NOMO-1 (cell line): ENCODE data around the gene DNAH5.

Source experiments
- DNase-seq, 2 experiments: peaks; one replicate each; lab custom pipeline; 2025; ENCODE audit not compliant: unreplicated experiment in 2 of 2; lab: John Stamatoyannopoulos, UW

Gene DNAH5

DNA sequence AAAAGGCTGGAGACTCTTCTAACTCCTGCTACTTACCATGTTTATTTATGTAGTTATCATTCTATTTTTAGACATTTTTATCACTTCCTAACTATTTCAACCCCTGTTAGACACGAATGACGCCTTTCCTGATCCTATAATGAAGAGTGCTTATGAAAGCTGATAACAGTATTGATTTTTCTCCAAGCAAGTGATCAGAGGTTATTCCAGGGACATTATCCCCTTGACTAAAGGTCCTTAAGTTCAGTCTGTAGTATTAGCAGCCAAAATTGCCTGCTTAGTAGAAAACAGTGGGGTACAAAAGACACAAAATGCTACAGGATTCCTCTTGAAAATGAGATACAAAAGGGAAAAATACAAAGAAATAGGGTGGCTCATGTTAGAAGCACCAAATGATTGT lies 235.6 kb downstream of the DNAH5 start:
- DNase-seq, result no peak

DNA sequence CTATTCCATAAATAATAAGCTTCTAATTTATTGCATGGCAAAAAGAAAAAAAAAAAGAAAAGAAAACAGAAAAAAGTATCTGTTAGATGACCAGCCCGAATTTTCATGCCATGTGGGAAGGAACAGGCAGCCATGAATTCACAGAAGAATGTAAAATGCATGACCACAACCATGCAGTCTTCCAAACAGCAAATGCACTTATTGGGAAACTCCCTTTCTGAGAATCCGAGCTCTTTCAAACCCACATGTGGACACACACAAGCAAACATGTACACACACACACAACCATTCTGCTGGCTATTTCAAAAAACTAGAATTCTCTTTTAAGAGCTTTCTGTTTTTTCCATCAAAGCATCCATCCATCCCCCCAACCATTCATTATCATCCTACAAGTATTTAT lies 236.1 kb downstream of the DNAH5 start:
- DNase-seq, result no peak

DNA sequence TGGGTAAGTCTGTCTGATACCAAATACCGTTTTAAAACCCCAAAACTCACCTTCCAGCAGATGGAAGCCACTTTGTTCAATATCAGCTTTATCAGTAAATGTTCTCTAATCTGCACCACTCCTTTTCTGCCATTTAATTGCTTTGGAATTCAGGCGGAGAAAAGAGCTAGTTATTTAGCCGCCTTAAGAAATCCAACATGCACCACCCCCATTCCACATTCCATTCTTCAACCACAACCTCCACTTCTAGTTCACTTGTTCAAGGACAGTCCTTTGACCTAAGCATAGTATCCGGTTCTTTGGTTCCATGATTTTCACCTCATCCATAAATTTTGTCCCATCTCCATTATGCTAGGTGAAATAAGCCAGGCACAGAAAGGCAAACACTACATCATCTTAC lies 240.1 kb downstream of the DNAH5 start:
- DNase-seq, result no peak

DNA sequence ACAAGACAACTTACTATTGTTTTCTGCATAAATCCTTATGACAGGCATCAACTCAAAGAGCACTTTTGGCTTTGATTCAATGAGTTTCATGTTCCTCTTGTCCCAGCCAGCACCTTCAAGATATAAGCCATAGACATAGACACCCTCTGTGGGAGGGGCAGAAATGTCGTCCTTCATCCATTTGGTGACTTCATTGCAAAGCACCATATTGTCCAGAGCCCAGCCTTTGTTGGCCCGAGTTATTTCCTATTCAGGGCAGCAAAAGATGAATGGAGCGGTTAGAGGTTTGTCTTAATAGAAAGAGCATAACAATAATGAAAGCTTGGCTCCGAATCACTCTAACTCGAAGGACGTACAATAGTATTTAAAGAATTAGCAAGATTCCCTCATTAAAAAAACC lies 243.9 kb downstream of the DNAH5 start:
- no peak for DNase-seq

DNA sequence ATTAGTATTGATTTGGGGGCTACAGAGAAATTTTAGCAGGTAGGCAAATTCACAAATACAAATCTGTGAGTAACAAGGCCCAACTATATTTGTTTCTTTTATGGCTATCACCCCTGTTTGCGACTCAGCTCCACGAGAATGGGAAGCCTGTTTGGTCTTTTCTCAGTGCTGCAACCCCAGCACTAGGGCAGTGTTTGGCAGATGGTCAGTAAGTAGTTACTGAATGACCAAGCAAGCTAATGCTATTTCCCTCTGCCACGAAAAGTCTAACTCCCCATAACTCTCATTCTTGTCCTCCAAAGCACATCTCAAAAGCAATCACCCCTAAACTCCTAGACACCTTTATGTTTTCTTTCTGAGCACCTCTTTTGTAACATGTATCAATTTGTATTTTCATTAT lies 245.6 kb downstream of the DNAH5 start:
- no peak for DNase-seq

DNA sequence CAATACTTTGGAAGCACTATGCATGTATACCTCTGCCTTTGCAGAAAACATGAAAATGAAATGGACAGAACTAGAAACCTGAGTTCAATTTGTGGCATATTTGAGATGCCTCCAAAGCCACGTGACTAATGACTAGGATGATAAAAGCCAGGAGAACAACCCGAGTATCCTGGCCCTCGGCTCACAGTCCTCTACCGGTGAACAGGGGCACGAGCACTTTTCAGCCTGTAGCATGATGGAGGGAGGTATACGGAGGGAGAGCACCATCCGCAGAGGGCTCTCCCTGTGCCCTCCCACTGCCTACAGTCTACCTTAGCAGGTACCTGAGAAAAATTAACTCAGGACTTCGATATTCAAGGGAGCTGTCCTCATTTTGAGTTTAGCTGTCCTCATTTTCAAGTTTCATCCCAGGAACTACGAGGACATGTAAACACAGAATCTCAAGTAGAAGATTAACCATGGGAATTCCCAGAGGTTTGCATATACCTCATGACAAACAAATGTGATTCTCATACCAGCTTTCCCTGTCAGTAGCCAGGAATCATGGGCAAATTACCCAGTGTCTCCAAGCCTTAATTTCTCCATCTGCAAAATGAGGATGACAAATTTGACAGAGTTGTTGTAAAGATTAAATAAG lies 249.3 kb downstream of the DNAH5 start:
- DNase-seq, result no peak

DNA sequence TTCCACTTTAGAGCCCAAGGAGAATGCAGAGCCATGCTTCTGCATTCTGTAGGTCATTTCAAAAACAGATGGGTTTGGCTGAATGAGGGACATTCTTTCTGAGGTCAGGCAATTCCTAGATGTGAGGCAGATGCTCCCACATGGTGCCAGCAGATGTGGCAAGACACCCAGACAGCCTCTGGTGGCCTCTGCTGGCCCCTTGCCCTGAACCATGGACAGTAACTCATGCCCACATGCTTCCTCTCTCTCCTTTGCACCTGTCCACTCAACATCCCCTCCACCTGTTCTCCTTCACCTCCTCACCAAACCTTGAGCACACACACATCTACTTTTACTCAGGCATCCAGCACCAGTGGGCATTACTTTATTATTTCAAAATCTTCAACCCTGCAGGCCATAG lies 252.3 kb downstream of the DNAH5 start:
- no peak for DNase-seq

DNA sequence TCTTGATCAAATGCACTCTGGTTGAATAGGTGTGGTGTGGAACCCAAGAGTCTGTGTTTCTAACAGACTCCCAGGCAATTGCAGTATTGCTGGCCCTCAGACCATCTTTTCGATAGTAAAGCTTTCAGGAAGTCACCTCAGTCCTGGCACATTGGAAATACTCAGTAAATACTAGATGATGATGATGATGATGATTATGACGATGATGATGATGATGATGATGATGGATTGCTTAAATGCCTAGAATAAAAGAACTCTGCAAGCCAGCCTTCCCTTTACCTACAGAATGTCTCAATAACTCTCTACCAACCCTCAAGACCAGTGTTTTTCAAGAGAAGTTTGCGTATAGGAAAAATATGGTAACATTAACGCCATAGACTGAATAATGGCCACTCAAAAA lies 268.0 kb downstream of the DNAH5 start:
- DNase-seq, result no peak

DNA sequence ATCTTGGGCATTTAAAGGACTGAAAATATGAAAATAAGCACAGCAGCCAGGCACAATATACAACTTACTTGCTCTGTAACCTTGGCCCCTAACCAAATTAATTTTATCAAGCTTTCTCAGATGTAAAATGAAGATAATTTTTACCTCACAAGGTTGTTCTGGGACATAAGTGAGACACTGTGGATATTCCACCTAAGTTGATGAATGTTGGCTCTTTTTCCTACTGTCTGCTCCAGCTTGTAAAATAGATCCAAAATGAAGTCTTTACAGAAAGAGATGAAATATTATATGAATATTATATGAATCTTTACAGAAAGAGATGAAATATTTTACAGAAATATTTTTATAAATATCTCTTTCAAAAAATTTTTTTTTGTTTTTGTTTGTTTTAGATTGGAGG lies 270.1 kb downstream of the DNAH5 start:
- DNase-seq, result no peak

DNA sequence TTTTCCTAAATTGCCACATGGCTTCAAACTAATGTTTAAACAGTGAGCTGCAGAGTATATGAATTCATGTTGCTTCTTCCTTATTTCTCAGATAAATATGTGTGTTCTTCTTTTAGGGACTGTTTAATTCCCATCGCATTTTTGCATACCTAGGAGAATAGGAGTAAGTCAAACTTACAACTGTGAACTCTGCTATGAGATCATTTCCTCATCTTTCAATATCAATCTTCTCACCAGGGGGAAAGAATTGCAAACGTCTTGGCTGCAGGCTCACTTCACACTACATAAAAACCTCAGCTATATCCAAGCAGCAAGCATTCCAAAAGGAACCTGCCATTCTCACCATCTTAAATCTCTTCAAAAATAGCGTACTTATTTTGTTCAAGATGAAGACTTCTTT lies 271.0 kb downstream of the DNAH5 start:
- no peak for DNase-seq

DNA sequence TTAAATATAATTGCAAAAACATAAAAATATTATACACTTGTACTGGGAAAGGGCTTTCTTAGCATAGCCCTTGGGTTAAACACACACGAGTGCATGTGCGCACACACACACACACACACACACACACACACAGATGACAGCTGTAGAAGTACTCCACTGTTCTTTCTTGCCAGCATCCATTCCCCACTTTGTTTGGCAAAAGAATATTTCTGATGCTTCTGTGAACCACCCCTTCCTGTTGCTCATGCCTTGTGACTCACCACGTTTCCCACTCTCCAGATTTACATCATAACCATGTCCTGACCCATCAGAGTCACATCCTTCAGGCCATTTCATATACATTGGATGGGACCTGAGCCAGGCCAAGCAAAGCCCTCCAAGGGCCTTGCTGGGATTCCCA lies 280.1 kb downstream of the DNAH5 start:
- no peak for DNase-seq

DNA sequence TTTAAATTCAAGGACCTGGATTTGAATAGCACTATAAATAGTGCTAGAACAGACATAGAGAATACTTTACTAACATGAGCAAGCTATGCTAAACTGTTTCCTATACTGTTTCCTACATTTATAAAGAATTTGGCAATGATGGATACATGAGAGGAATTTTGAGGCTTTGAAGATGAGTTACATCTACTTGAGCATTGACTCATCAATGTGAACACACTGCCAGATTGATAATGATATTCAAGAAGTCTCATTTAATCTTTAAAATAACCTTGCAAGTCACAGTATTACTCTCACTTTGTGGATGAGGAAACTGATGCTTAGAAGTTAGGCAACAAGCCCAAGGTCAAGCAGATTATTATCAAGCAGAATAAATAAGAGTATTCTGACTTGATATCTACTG lies 281.9 kb downstream of the DNAH5 start:
- no peak for DNase-seq

DNA sequence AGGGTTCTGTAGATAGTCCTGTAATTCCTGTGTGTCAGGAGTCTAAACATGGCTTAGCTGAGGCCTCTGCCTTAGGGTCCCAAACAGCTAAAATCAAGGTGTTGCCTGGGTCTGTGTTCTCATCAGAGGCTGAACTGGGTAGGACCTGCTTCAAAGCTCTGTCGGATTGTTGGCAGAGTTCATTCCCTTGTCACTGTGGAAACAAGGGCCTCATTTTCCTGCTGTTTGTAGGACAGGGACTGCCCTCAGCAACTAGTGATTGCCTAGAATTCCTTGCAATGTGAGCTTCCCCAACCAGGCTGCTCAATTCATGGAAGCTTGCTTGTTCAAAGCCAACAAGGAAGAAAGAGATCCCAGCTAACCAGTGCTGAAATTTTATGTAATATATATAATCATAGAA lies 283.2 kb downstream of the DNAH5 start:
- DNase-seq, result no peak

DNA sequence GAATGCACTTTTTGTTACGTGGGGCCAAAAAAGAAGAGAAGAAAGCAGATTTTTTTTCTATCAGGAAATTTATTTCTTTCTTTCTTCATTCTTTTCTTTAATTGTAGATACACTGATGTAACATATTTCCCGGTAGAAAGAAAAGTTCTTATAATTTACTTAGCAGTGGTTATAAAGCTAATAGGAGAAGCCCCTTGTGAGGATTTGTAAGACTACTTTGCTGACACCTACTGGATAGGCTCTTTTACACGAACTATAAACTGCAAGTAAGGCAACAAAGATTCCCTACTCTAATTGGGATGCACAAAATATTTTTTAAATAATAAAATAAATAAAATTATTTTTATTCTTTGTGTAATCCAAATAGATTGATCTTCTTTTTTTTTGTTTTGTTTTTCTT lies 284.4 kb downstream of the DNAH5 start:
- DNase-seq, result peak in 1 of 2 experiments; percentile 39

DNA sequence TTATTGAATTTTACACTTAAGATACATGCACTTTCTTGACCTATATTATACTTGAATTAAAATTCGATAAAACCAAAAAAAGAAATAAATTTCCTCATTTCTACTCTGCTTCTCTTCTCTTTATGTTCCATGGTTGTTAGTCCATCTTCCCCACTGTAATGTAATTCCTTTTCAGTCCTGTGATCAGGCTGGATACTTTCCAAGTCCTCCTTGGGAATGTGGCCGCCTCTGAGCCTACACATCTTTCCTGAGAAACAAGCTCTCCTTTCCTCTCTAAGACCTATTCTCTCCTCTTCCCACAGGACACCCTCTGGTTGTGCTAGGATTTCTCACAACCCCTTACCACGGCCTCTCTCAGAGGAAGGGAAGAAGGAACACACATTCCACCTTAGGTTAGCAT lies 285.1 kb downstream of the DNAH5 start:
- no peak for DNase-seq

DNA sequence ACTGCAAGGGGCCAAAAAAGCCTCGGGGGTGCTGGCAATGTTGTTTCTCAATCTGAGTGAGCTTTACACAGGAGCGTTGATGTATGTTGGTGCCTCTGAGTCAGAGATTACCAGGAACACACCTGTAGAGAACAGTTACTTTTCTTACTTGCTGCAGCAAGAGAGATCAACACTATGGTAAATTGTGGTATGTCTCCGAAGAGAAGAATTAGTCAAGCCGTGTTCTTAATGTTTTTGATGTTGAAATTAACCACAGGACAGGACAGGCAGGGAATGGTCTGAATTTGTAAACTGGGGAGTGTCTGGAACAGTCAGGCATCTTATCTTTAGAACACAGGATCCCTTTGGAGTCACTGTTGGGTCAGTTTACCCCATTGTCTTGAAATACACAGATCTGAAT lies 285.7 kb downstream of the DNAH5 start:
- DNase-seq, result peak in 1 of 2 experiments; percentile 14

DNA sequence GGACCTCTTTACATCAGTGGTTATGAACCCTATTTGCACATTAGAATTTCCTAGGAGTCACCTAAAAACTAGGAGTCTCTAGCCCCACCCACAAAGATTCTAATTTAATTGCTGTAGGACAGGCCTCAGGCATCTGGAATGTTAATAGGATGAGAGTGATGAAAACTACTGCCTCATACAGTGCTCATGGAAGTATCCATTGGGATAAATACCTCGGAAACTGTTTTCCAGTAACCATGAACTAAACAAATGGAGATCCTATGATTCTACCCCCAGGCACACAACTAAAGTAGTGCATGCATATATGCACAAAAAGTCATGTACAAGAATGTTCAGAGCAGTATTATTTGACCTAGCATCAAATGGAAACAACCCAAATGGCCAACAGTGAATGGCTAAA lies 286.3 kb downstream of the DNAH5 start:
- DNase-seq, result no peak

DNA sequence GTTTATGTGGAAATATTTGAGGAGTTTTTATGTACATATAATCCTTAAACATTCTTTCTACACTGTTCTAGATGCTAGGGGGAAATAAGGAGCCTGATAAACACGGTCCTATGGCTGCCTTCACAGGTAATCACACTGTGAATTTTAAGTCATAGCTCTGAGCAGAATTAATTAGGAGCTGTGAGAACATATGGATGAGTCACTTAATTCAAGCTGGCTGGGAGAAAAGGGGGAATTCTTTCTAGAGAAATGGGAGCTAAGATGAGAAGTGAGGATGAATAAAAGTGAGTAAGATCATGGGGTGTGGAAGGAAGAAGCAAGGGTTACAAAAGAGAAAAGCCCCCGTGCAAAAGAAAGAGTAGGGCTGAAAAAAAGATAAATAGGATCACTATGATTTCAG lies 290.8 kb downstream of the DNAH5 start:
- no peak for DNase-seq

DNA sequence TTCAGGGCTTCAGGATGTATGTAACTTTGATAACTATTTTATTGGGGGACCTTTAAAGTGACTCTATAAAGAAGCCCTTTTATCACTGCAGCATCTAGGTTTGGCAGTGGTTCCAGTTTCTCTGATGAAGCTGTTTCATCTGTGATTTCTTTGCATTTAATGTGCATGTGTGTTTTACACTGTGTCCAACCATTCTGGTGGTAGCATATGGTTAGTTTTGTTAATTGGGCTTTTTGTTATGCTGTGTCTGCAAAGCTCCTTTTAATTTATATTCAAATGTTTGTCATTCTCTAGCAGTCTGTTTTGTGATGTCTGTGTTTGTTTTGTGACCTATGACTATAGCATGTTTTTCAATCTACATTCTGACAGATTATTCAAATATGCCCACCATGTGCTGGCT lies 294.8 kb downstream of the DNAH5 start:
- no peak for DNase-seq

DNA sequence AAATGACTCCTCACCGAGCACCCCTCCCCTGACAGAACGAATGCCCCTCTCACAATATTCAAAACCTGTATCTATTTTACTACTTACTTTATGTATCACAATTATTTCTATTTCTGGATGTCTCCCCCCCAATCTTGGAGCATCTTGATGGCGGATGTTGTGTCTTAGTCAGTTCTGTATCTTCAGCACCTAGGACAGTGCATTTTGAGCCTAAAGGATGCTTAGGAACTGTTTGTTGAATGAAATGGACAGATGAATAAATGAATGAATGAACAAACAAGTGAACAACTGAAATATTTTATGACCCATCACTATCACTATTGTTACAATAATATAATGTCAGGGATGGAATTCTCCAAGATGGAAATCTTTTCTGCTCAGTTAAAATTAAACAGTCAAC lies 295.7 kb downstream of the DNAH5 start:
- no peak for DNase-seq

DNA sequence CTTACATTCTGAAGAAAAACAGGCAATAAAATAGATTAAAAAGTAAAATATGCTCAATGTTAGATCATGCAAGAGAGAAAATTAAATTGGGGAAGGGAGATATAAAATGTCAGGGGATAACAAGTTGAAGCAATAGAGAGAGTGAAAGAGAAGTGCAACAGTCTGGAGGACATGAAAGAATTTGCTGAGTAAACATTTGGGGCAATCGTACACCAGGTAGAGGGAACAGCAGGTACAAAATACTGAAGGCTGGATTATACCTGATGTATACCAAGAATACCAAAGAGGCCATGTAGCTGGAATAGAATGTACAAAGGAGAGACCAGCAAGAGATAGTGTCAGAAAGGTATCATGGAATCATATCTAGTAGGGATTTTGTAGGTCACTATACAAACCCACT lies 300.8 kb downstream of the DNAH5 start:
- DNase-seq, result no peak

DNA sequence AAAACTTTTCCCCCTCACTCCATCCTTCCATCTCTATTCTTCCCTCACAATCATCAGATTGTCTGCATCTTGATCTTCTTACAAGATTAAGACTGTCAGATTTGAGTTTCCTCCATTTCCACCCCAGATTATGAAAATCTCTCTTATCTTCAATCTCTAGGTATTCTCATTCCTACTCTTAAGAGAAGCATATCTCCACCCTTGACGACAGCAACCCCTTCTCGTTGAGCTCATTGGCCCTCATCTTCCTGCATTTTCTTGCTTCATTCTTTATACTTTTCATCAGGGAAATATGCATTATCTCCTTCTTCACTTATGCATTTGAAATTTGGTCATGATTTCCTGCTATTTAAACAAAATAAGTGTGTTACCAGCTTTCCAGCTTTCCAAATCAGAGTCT lies 301.3 kb downstream of the DNAH5 start:
- no peak for DNase-seq
